K562 (cell line): ENCODE results near the gene NAGLU. TPM values are rescaled to one million over a fixed set of nuclear protein-coding genes. Genes with fewer than 3 reads are reported as not detected.
A peak's percentile ranks its signal among the peaks of the same experiment; 100 is the strongest.

Experiments
- BRD4 ChIP-seq: fragments of 200-600 bp; sonication (generic); IDR thresholded peaks from 2 replicates; pipeline ENCODE4 v1.6.1; 2017; ENCODE audit warnings: inconsistent platforms
- ESRRA ChIP-seq: fragments of 450-650 bp; IDR thresholded peaks from 2 replicates; pipeline ENCODE4 v1.6.1; 2014; ENCODE audit warnings: low read depth, mild to moderate bottlenecking, moderate library complexity, borderline replicate concordance
- FOXA3 ChIP-seq, 2 experiments: fragments of 450-650 bp in 1 of 2; sonication (generic) in 1 of 2; formaldehyde crosslinking; IDR thresholded peaks in 1 of 2; conservative IDR thresholded peaks in 1 of 2; 2 replicates each; pipeline versions ENCODE4 v1.4.0 to v1.8.0; 2020 to 2022; ENCODE audit warnings: mild to moderate bottlenecking in 2 of 2, missing genetic modification reagents in 1 of 2
- GATAD2A ChIP-seq: fragments of 450-650 bp; IDR thresholded peaks from 2 replicates; pipeline ENCODE4 v1.6.1; 2017
- HDAC2 ChIP-seq: fragments of 450-650 bp; IDR thresholded peaks from 2 replicates; pipeline ENCODE4 v1.6.1; 2016; ENCODE audit warnings: mild to moderate bottlenecking
- MAFF ChIP-seq: IDR thresholded peaks from 2 replicates; pipeline ENCODE4 v1.6.1; 2012; ENCODE audit warnings: low read length, improper control_type of control experiment
- NR1H2 ChIP-seq: sonication (generic); formaldehyde crosslinking; IDR thresholded peaks from 2 replicates; pipeline ENCODE4 v1.4.0; 2020; ENCODE audit warnings: mild to moderate bottlenecking, missing genetic modification reagents
- PCBP1 ChIP-seq: fragments of 200-400 bp; formaldehyde crosslinking; IDR thresholded peaks from 2 replicates; pipeline ENCODE4 v1.6.1; 2018; ENCODE audit warnings: mild to moderate bottlenecking, low read depth, low read length; ENCODE audit not compliant: poor library complexity, severe bottlenecking
- PRPF4 ChIP-seq: fragments of 200-400 bp; formaldehyde crosslinking; IDR thresholded peaks from one replicate; pipeline ENCODE4 v1.6.1; 2017; ENCODE audit warnings: low read length, low read depth, mild to moderate bottlenecking; ENCODE audit not compliant: insufficient read depth, poor library complexity, severe bottlenecking
- PTBP1 ChIP-seq: fragments of 200-400 bp; formaldehyde crosslinking; IDR thresholded peaks from 2 replicates; pipeline ENCODE4 v1.6.1; 2017; ENCODE audit warnings: low read depth, low read length
- RBM15 ChIP-seq: fragments of 200-400 bp; formaldehyde crosslinking; IDR thresholded peaks from 2 replicates; pipeline ENCODE4 v1.6.1; 2018; ENCODE audit warnings: mild to moderate bottlenecking, low read length, moderate library complexity; ENCODE audit not compliant: insufficient read depth
- SRF ChIP-seq, 2 experiments: fragments of 250-450, 450-650 bp in 1 of 2; sonication (Bioruptor Pico) in 1 of 2; sonication (generic) in 1 of 2; formaldehyde crosslinking; IDR thresholded peaks; 2 replicates each; pipeline versions ENCODE4 v1.5.0 to v1.5.1; 2020 to 2022; ENCODE audit warnings: mild to moderate bottlenecking in 1 of 2, missing genetic modification reagents in 1 of 2
- STAG1 ChIP-seq: sonication (generic); formaldehyde crosslinking; IDR thresholded peaks from 2 replicates; pipeline ENCODE4 v1.5.0; 2020; ENCODE audit warnings: missing genetic modification reagents, borderline replicate concordance
- YBX1 ChIP-seq: fragments of 450-650 bp; IDR thresholded peaks from 2 replicates; pipeline ENCODE4 v1.7.1; 2016; ENCODE audit warnings: mild to moderate bottlenecking
- YY1 ChIP-seq, 3 experiments: IDR thresholded peaks; 2 replicates each; pipeline ENCODE4 v1.6.1; 2011; ENCODE audit warnings: low read length in 2 of 3, mild to moderate bottlenecking in 2 of 3, moderate library complexity in 2 of 3, borderline replicate concordance in 1 of 3, control low read depth in 1 of 3, low read depth in 1 of 3; ENCODE audit not compliant: insufficient read depth in 3 of 3, insufficient replicate concordance in 2 of 3, control insufficient read depth in 1 of 3, insufficient read length in 1 of 3; ENCODE audit errors: extremely low read depth in 1 of 3
- ZBED1 ChIP-seq: IDR thresholded peaks from 2 replicates; pipeline ENCODE4 v1.6.1; 2014
- ZKSCAN3 ChIP-seq: fragments of 250-450 bp; sonication (Bioruptor Pico); IDR thresholded peaks from 2 replicates; pipeline ENCODE4 v1.4.0; 2020
- ZNF217 ChIP-seq: sonication (generic); formaldehyde crosslinking; IDR thresholded peaks from 2 replicates; pipeline ENCODE4 v1.8.0; 2022; ENCODE audit warnings: mild to moderate bottlenecking, missing genetic modification reagents
- ZNF316 ChIP-seq: fragments of 450-650 bp; IDR thresholded peaks from 2 replicates; pipeline ENCODE4 v1.6.1; 2016
- polyA plus RNA-seq, 8 experiments: library from polyadenylated mRNA; depleted of rRNA in 4 of 8; stranded (reverse) in 5 of 8; unstranded in 3 of 8; fragments of >200 nt; fragmentation: Nextera tagmentation in 2 of 8; fragmentation: Illumina TruSeq in 1 of 8; extraction: Ambion mirVana in 2 of 8; extraction: Trizol in 1 of 8; gene quantifications; 2 replicates each; pipeline versions ENCODE4 v1.2.1 to v1.2.3, GENCODE V29; 2011 to 2014; ENCODE audit warnings: inconsistent platforms in 1 of 8, missing spikeins in 1 of 8
- total RNA-seq, 7 experiments: library from RNA; depleted of rRNA in 6 of 7; stranded (reverse); fragments of >200 nt in 6 of 7; fragmentation: Illumina TruSeq in 2 of 7; extraction: Trizol in 2 of 7; gene quantifications; 2 replicates each; pipeline versions ENCODE4 v1.2.1 to v1.2.3, GENCODE V29; 2011 to 2021; ENCODE audit warnings: low replicate concordance in 1 of 7
- TF ChIP-seq, protein P1 (sequence below): fragments of 450-650 bp; IDR thresholded peaks from 2 replicates; pipeline ENCODE4 v1.7.0; 2016; ENCODE audit warnings: borderline replicate concordance
- TF ChIP-seq, protein P2 (sequence below): sonication (generic); formaldehyde crosslinking; IDR thresholded peaks from 2 replicates; pipeline ENCODE4 v1.4.0; 2020; ENCODE audit warnings: mild to moderate bottlenecking, missing genetic modification reagents
- TF ChIP-seq, protein P3 (sequence below), 2 experiments: fragments of 200-800 bp in 1 of 2; sonication (Bioruptor generic) in 1 of 2; sonication (generic) in 1 of 2; formaldehyde crosslinking in 1 of 2; IDR thresholded peaks in 1 of 2; conservative IDR thresholded peaks in 1 of 2; 2 replicates each; pipeline versions ENCODE4 v1.5.0 to v1.6.1; 2016 to 2020; ENCODE audit warnings: missing compliant biosample characterization in 1 of 2, missing genetic modification characterization in 1 of 2, missing genetic modification reagents in 1 of 2

The NAGLU gene
- total and polyA plus RNA-seq, 9 of the 15 experiments (the other 6 are each of a cell fraction or from before 2014, with no cell fraction given): 0.04 to 21.5 (median 8.5) TPM

DNA sequence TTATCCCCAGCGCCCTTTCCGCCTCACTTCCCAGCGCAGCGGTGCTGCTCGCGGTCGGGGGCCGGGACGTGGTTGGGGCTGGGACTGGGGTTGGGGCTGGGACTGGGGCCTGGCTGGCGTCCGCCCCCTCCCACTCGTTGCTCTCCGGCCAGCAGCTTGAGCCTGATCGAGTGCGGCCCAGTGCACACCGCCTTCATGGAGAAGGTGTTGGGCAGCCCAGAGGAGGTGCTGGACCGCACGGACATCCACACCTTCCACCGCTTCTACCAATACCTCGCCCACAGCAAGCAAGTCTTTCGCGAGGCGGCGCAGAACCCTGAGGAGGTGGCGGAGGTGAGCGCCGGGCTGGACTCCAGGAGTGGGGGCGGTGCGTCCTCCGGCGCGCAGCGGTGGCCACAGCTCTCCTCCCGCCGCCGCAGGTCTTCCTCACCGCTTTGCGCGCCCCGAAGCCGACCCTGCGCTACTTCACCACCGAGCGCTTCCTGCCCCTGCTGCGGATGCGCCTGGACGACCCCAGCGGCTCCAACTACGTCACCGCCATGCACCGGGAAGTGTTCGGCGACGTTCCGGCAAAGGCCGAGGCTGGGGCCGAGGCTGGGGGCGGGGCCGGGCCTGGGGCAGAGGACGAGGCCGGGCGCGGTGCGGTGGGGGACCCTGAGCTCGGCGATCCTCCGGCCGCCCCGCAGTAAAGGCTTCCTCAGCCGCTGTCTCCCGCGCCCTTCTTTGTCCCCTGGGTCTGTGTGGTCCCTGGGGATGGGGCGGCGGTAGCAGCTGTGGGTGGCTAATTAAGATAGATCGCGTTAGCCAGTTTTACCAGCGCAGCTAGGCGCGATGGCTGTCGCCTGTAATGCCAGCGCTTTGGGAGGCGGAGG, 18.4 kb downstream of the NAGLU start (continued):
- TF ChIP-seq YY1 (IDR thresholded peaks at IDR 0.05; ENCODE audit: borderline replicate concordance in 1 of 3, control insufficient read depth in 1 of 3, extremely low read depth in 1 of 3, insufficient read depth in 3 of 3, insufficient read length in 1 of 3, insufficient replicate concordance in 2 of 3, low read depth in 1 of 3, low read length in 2 of 3) (peak in 2 of 3 experiments; percentile 17 to 52), NR1H2 (CRISPR knock-in tag) (no peak), GATAD2A (peak; percentile 65; the same call in 1 of the 2 replicates), BRD4 (peak; percentile 30; the same call in 1 of the 2 replicates), ZBED1 (no peak), HDAC2 (peak; percentile 14; the same call in 1 of the 2 replicates), ZNF316 (no peak), ESRRA (peak; percentile 44), PCBP1 (peak; percentile 68), RBM15 (no peak), FOXA3 (CRISPR knock-in tag; conservative IDR thresholded peaks at IDR 0.05 in 1 of 2, IDR thresholded peaks at IDR 0.05 in 1 of 2) (peak in 1 of 2 experiments; percentile 25; a peak in 1 of 4 replicates), PRPF4 (no peak), ZNF217 (CRISPR knock-in tag) (no peak), ZKSCAN3 (CRISPR knock-in tag) (no peak), YBX1 (no peak), STAG1 (no peak), MAFF (no peak), SRF (CRISPR knock-in tag; IDR thresholded peaks at IDR 0.05) (0 out of 4 replicates have a peak, but pooled peaks of 1 of the 2 experiments have one; percentile 20), PTBP1 (no peak)
- TF ChIP-seq, protein P1, sequence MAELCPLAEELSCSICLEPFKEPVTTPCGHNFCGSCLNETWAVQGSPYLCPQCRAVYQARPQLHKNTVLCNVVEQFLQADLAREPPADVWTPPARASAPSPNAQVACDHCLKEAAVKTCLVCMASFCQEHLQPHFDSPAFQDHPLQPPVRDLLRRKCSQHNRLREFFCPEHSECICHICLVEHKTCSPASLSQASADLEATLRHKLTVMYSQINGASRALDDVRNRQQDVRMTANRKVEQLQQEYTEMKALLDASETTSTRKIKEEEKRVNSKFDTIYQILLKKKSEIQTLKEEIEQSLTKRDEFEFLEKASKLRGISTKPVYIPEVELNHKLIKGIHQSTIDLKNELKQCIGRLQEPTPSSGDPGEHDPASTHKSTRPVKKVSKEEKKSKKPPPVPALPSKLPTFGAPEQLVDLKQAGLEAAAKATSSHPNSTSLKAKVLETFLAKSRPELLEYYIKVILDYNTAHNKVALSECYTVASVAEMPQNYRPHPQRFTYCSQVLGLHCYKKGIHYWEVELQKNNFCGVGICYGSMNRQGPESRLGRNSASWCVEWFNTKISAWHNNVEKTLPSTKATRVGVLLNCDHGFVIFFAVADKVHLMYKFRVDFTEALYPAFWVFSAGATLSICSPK: no peak
- TF ChIP-seq, protein P2, sequence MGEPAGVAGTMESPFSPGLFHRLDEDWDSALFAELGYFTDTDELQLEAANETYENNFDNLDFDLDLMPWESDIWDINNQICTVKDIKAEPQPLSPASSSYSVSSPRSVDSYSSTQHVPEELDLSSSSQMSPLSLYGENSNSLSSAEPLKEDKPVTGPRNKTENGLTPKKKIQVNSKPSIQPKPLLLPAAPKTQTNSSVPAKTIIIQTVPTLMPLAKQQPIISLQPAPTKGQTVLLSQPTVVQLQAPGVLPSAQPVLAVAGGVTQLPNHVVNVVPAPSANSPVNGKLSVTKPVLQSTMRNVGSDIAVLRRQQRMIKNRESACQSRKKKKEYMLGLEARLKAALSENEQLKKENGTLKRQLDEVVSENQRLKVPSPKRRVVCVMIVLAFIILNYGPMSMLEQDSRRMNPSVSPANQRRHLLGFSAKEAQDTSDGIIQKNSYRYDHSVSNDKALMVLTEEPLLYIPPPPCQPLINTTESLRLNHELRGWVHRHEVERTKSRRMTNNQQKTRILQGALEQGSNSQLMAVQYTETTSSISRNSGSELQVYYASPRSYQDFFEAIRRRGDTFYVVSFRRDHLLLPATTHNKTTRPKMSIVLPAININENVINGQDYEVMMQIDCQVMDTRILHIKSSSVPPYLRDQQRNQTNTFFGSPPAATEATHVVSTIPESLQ (CRISPR knock-in tag): 0 out of 2 replicates have a peak, but pooled peaks have one; percentile 71
- TF ChIP-seq, protein P3, sequence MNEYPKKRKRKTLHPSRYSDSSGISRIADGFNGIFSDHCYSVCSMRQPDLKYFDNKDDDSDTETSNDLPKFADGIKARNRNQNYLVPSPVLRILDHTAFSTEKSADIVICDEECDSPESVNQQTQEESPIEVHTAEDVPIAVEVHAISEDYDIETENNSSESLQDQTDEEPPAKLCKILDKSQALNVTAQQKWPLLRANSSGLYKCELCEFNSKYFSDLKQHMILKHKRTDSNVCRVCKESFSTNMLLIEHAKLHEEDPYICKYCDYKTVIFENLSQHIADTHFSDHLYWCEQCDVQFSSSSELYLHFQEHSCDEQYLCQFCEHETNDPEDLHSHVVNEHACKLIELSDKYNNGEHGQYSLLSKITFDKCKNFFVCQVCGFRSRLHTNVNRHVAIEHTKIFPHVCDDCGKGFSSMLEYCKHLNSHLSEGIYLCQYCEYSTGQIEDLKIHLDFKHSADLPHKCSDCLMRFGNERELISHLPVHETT (CRISPR knock-in tag; conservative IDR thresholded peaks at IDR 0.05 in 1 of 2, IDR thresholded peaks at IDR 0.05 in 1 of 2): 0 out of 4 replicates have a peak, but pooled peaks of 1 of the 2 experiments have one; percentile 2
